ENCODE results near the gene OTOS. TPM values are rescaled to one million over a fixed set of nuclear protein-coding genes. Genes with fewer than 3 reads are reported as not detected.

Gene OTOS
- polyA plus RNA-seq, 5 donors: not detected

DNA sequence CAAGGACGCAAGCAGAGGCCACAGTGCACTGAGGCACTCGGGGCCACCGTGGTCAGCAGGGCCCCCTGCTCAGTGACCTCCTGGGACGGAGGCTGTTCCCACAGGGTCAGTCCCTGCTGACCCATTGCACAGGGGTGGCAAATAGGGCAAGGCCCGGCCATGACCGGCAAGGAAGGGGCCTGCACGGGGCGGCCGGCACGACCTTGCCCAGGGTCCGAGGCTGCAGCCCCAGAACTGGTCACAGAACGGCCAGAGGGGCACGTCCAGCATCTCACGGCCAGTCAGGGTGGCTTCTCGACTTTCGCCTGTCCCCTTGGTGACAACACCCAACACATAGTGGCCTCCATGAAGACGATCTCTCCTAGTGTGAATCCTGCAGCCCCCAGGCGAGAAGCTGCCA, 27.6 kb upstream of the OTOS start:
- DNase-seq: no peak

- no peak for DNase-seq
Observed at GRCh38 chr2:240167588-240167880, 27.1 kb upstream of the OTOS start.

DNA sequence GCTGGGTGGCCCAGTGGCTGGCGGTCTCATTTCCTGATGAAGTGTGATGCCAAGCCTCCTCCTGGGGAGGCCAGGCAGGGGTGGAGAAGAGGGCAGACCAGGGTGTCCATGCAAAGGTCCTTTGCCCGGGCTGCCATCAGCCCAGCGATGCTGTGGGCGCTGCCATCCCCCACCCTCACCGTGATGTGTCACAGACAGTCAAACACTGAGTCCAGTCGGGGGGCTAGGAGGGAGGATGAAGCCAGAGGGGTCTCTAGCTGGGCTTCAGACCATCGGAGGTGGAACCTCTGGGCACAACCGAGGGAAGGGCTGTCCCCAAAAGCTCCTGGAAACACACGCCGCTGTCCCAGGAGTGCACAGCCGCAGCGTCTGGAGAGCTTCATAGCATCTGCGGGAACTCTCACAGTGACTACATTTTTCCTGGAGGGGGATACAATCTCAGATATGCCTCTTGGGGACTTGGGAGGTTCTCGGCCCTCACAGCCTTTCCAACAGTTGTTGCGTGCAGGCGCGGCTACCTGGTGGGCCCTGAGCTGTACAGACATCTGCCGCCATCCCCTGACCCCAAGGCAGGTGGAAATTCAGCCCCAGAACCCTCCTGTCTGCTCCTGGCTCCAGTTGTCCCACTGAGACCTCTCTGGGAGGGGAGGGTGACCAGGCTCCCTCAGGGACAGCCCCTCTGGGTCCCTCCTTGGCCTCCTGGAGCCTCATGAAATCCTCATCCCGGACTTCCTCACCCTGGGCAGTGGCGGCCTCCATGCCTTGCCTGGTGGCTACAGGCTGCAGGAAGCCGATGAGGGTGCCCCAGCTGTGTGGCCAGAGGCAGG, 26.5 kb upstream of the OTOS start:
- no peak for DNase-seq

DNA sequence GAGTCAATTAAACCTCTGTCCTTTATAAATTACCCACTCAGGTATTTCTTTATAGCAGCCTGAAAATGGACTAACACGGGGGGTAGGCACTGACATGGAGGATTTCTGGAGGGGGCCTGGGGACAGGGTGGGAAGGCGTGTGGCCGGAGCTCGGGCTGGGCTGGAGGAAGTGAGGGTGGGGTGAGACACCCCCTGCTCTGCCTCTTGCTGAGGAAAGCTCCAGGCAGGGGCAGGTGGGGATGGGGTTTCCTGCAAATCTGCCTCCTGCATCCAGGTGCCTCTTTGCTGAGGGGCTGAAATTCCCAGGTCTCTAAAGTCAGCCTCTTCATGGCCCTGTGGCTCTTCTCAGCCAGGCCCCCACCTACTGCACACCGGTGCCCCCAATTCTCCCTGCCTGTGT, 25.7 kb upstream of the OTOS start:
- DNase-seq: no peak

DNA sequence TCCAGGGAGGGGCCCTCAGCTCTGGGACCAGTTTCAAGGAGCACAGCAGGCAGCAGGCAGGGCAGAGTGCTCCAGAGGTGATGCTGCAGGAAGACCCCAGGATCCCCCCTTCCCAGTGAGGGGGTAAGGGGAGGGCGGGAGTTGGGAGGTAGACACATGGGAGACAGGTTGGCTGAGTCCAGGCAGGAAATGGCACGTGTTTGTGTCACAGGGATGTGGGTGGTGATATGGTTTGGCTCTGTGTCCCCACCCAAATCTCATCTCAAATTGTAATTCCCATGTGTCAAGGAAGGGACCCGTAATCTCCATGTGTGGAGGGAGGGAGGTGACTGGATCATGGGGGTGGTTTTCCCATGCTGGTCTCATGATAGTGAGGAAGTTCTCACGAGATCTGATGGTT, 25.2 kb upstream of the OTOS start:
- no peak for DNase-seq

- no peak for DNase-seq
Observed at GRCh38 chr2:240165034-240165433, 24.6 kb upstream of the OTOS start.

- no peak for DNase-seq
Observed at GRCh38 chr2:240164586-240164985, 24.1 kb upstream of the OTOS start.

GRCh38 chr2:240163844-240164574, 23.6 kb upstream of the OTOS start:
- DNase-seq: no peak

DNA sequence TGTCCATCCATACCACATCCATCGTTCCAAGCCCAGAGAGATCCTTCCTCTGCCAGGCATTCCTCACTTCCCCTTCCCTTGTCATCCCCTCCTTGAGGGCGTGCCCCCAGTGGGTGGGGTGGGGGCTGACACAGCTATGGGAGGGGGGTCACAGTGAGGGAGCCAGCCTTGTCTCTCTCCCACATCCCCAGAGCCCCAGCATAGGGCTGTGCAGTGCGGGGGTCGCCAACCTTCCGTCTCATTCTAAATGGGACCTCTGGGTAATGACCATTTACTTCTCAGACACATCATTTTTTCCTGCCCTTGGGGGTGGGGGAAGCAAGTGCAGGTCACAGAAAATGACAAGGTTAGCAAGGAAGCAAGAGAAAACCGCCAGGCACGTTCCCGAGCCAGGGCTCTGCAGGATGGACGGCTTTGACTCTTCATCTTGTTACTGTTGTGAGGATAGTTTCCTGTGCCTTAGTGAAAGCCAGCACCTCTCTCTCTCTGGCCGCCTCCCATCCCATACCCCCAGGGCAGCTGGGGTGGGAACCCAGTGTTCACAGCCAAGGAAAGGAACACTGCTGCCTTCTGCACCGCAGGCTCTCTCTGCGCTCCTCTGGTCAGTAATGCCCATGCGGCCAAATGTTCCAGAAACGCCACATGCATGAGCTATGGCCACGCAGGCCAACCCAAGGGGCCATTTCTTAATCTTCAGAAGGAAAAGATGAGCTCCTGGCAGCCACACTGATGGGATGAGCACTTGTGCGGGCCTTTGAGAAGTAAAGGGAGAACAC, 22.7 kb upstream of the OTOS start:
- no peak for DNase-seq

DNA sequence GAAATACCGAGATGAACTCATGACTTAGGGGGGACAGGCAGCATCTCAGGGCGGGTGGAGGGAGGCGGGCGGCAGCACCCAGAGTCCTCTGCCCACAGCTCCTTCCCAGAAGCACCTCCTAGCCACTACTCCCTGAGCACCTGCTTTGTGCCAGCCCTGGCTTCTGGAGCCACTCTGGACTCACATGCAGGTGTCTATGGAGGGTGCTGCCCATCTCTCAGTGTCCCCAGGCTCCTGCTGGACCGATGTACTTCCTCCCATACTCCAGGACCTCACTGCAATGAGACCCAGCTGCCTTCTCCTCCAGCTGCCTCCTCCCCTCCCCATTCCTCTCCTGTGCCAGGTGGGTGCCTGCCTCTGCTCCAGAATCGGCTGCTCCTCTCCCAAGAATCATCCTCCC, 22.1 kb upstream of the OTOS start:
- no peak for DNase-seq

GRCh38 chr2:240162032-240162431, 21.6 kb upstream of the OTOS start:
- DNase-seq: no peak

GRCh38 chr2:240161087-240161750, 20.8 kb upstream of the OTOS start:
- DNase-seq: no peak

DNA sequence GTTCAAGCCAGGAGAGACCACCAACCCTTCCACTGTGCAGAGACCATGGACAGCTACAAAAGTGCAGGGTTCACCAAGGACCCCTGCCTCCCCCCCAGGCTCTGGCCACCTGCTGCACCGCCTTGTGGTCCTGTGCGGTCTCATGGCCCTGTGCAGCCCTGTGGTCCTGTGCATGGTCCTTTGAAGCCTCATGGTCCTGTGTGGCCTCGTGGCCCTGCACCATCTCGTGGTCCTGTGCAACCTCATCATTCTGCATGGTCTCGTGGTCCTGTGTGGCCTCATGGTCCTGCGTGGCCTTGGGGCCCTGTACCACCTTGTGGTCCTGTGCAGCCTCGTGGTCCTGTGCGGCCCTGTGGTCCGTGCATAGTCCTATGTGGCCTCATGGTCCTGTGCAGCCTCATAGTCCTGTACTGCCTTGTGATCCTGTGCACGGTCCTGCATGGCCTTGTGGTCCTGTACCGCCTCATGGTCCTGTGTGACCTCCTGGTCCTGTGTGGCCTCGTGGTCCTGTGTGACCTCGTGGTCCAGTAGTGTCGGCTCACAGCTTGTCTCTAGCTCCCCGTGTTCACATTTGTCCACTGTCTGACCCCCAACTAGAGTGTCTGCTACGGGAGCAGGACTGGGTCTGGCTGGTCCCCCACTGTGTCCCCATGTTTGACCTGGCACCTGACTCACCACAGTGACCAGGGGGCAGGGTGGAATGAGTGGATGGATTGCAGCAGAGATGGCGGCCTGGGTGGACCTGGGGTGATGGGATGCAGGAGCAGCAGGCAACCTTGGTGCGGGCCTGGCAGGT, 20.0 kb upstream of the OTOS start:
- DNase-seq: no peak

DNA sequence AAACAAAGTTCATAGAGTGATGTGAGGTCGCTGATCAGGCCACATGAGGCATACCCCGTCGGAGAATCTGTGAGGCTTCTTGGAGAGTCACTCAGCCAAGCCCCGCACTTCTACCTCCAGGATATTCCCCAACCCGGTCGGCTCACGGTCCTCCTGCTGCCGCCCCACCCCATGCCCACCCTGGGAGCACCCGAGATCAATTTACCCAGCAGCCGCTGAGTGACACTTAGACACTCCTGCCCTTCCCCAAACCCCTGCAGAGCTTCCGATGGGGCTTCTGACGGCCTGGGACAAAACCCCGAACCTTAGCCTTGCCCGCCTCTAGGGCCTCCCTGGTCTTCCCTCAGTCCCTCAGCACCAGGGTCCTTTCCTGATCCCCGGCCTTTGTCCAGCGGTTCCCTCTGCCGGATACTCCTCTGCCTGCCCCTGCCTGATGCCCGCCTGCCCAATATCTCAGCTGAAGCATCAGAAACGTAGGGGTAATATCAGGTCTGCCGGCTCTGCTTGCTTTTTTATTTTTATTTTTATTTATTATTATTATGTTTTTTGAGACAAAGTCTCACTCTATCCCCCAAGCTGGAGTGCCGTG, 18.9 kb upstream of the OTOS start:
- no peak for DNase-seq

DNA sequence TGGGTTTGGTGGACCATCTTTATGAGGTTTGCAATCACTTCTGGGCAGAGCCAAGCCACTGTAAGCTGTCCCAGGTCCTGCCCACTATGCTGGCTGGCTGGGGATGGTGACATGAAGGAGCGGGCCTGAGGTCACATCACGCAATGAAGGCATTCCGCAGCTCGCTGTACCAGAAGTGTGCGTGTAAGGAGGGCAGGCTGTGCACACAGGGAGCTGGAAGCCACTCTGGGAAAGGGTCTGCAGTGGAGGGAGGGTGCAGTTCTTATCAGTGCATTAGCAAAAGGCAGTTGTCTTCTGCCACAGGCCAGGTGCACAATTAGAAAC, 16.7 kb upstream of the OTOS start:
- DNase-seq: no peak

DNA sequence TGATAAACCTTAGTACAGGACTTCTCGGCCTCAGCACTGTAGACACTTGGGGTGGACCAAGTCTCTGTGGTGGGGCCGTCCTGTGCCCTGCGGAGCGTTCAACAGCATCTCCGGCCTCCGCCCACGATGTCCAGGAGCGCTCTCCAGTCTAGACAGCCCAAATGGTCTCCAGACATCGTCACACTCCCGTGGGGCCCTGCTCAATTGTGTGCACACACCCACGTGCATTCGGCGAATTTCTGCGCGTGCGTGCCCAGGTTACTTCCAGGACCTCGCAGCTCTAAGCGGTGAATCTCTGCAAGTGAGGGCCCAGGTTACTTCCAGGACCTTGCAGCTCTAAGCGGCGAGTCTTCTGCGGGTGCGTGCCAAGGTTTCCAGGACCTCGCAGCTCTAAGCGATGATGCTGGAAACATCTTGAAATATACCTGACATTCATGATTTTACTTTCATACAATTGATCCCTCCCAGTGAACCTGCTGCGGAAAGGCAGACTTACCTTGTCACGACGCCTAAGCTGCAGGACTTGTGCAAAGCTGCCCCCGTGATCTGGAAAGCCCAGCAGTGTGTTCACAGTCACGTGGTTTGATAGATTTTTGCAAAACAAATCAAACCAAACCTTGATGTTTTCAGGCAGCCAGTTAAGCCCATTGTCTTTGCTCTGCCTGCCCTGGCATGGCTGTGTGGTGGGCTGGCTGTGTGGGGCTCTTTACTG, 16.1 kb upstream of the OTOS start:
- DNase-seq: no peak

- no peak for DNase-seq
Observed at GRCh38 chr2:240155745-240156390, 15.4 kb upstream of the OTOS start.

- DNase-seq: no peak
Observed at GRCh38 chr2:240155048-240155744, 14.7 kb upstream of the OTOS start.

- no peak for DNase-seq
Observed at GRCh38 chr2:240154606-240155005, 14.1 kb upstream of the OTOS start.
